IMR-90 (cell line): ENCODE data around the gene CD207. TPM values are rescaled to one million over a fixed set of nuclear protein-coding genes. Genes with fewer than 3 reads are reported as not detected.

Experiments
- ATAC-seq: fragments of 200-7000 bp; cut with Tn5 transposase; 2 replicates; pipeline ENCODE4 v1.9.1; 2020; ENCODE audit warnings: low read depth, mild to moderate bottlenecking, moderate library complexity
- BruUV-seq: library from RNA; stranded (reverse); fragments of 400-500 nt; replicated peaks from 2 replicates; lab custom pipeline; 2021; lab: Mats Ljungman, UMichigan
- CTCF ChIA-PET: fragments of 300-600 bp; formaldehyde crosslinking; extraction: SDS; loops from one replicate; lab custom pipeline; 2021; ENCODE audit warnings: antibody characterized with exemption; lab: Yijun Ruan, JAX
- POLR2A ChIA-PET: fragments of 300-600 bp; sonication (Branson Sonifier 250); formaldehyde crosslinking; loops from one replicate; lab custom pipeline; 2022; ENCODE audit warnings: antibody characterized with exemption; ENCODE audit not compliant: unreplicated experiment; lab: Charles Lee
- DNase-seq: peaks from one replicate; pipeline ENCODE4 v3.0.0; 2013
- H2AFZ ChIP-seq: replicated peaks from 2 replicates; pipeline ENCODE3; 2013; ENCODE audit warnings: low read length, mild to moderate bottlenecking; ENCODE audit not compliant: poor library complexity
- H2AK5ac ChIP-seq: 2 replicates; pipeline ENCODE4 v1.6.1; 2013; ENCODE audit warnings: low read depth, low read length, inconsistent platforms
- H2AK9ac ChIP-seq: replicated peaks from 2 replicates; pipeline ENCODE3; 2013; ENCODE audit warnings: mild to moderate bottlenecking, low read depth, low read length, moderate library complexity; ENCODE audit not compliant: poor library complexity
- H2BK120ac ChIP-seq: 2 replicates; pipeline ENCODE4 v1.6.1; 2013; ENCODE audit warnings: low read depth, low read length, inconsistent platforms
- H2BK15ac ChIP-seq: 3 replicates; pipeline ENCODE4 v1.6.1; 2013; ENCODE audit warnings: low read depth, low read length, inconsistent platforms
- H2BK20ac ChIP-seq: 2 replicates; pipeline ENCODE4 v1.6.1; 2013; ENCODE audit warnings: low read depth, mild to moderate bottlenecking, inconsistent platforms, low read length, moderate library complexity
- H2BK5ac ChIP-seq: 2 replicates; pipeline ENCODE4 v1.6.1; 2013; ENCODE audit warnings: mild to moderate bottlenecking, low read depth, low read length, inconsistent platforms; ENCODE audit not compliant: poor library complexity, severe bottlenecking
- H3K14ac ChIP-seq: replicated peaks from 2 replicates; pipeline ENCODE4 v1.6.1; 2013; ENCODE audit warnings: low read depth, low read length, inconsistent platforms
- H3K18ac ChIP-seq: 2 replicates; pipeline ENCODE4 v1.6.1; 2013; ENCODE audit warnings: low read depth, low read length, control low read depth
- H3K23ac ChIP-seq: 2 replicates; pipeline ENCODE4 v1.6.1; 2013; ENCODE audit warnings: low read depth, low read length, inconsistent platforms
- H3K27ac ChIP-seq: 2 replicates; pipeline ENCODE4 v1.5.1; 2013; ENCODE audit warnings: mild to moderate bottlenecking, control low read depth, low read length; ENCODE audit not compliant: insufficient read depth
- H3K27me3 ChIP-seq: 2 replicates; pipeline ENCODE4 v1.6.1; 2013; ENCODE audit warnings: low read length; ENCODE audit not compliant: control insufficient read depth, insufficient read depth
- H3K36me3 ChIP-seq: 2 replicates; pipeline ENCODE4 v1.6.1; 2013; ENCODE audit warnings: low read length, mixed read lengths; ENCODE audit not compliant: control insufficient read depth, insufficient read depth
- H3K4ac ChIP-seq: 2 replicates; pipeline ENCODE4 v1.6.1; 2013; ENCODE audit warnings: low read depth, low read length, inconsistent platforms
- H3K4me1 ChIP-seq: 2 replicates; pipeline ENCODE4 v1.6.1; 2013; ENCODE audit warnings: low read length, mixed read lengths; ENCODE audit not compliant: control insufficient read depth, insufficient read depth
- H3K4me2 ChIP-seq: 2 replicates; pipeline ENCODE4 v1.6.1; 2013; ENCODE audit warnings: low read depth, mild to moderate bottlenecking, control low read depth, low read length, moderate library complexity
- H3K4me3 ChIP-seq: 2 replicates; pipeline ENCODE4 v1.5.1; 2013; ENCODE audit warnings: low read depth, mild to moderate bottlenecking, control low read depth, low read length, moderate library complexity; ENCODE audit not compliant: insufficient read depth
- H3K56ac ChIP-seq: 2 replicates; pipeline ENCODE4 v1.6.1; 2013; ENCODE audit warnings: low read length, inconsistent platforms; ENCODE audit not compliant: insufficient read depth; ENCODE audit errors: extremely low read depth
- H3K79me1 ChIP-seq, 2 experiments: 2 replicates each; pipeline ENCODE4 v1.6.1; 2013; ENCODE audit warnings: low read length in 2 of 2, inconsistent platforms in 1 of 2, low read depth in 1 of 2
- H3K9ac ChIP-seq: 2 replicates; pipeline ENCODE4 v1.6.1; 2013; ENCODE audit warnings: low read depth, low read length, control low read depth
- H3K9me1 ChIP-seq: 2 replicates; pipeline ENCODE4 v1.6.1; 2013; ENCODE audit warnings: low read length, inconsistent platforms; ENCODE audit not compliant: insufficient read depth
- H3K9me3 ChIP-seq: 2 replicates; pipeline ENCODE4 v1.6.1; 2013; ENCODE audit warnings: low read length; ENCODE audit not compliant: control insufficient read depth, insufficient read depth
- H4K20me1 ChIP-seq: 2 replicates; pipeline ENCODE4 v1.6.1; 2013; ENCODE audit warnings: low read length, inconsistent platforms; ENCODE audit not compliant: insufficient read depth
- H4K5ac ChIP-seq: 2 replicates; pipeline ENCODE4 v1.6.1; 2013; ENCODE audit warnings: mild to moderate bottlenecking, low read depth, low read length, control low read depth
- H4K8ac ChIP-seq, 2 experiments: 2 replicates each; pipeline ENCODE4 v1.6.1; 2013; ENCODE audit warnings: low read depth in 2 of 2, low read length in 2 of 2, control low read depth in 1 of 2, inconsistent platforms in 1 of 2
- H4K91ac ChIP-seq: 2 replicates; pipeline ENCODE4 v1.6.1; 2013; ENCODE audit warnings: low read depth, low read length, inconsistent platforms; ENCODE audit not compliant: insufficient read depth
- BHLHE40 ChIP-seq: fragments of 150-350 bp; IDR thresholded peaks from 2 replicates; pipeline ENCODE4 v1.6.1; 2016; ENCODE audit warnings: mild to moderate bottlenecking, low read depth, low read length
- CTCF ChIP-seq: conservative IDR thresholded peaks from 2 replicates; pipeline ENCODE4 v1.5.1; 2012; ENCODE audit warnings: mild to moderate bottlenecking, low read depth, low read length, improper control_type of control experiment
- ELK1 ChIP-seq: fragments of 150-350 bp; IDR thresholded peaks from 2 replicates; pipeline ENCODE4 v1.6.1; 2016; ENCODE audit warnings: low read depth, mild to moderate bottlenecking, low read length, moderate library complexity, borderline replicate concordance
- FOS ChIP-seq: fragments of 150-350 bp; IDR thresholded peaks from 2 replicates; pipeline ENCODE4 v1.6.1; 2016; ENCODE audit warnings: low read depth, low read length
- MAFK ChIP-seq: IDR thresholded peaks from 2 replicates; pipeline ENCODE4 v1.6.1; 2012; ENCODE audit warnings: low read depth, low read length, improper control_type of control experiment
- MAZ ChIP-seq: IDR thresholded peaks from 2 replicates; pipeline ENCODE4 v1.6.1; 2012; ENCODE audit warnings: low read depth, mild to moderate bottlenecking, low read length, improper control_type of control experiment, moderate library complexity, borderline replicate concordance
- NFE2L2 ChIP-seq: fragments of 150-350 bp; IDR thresholded peaks from 2 replicates; pipeline ENCODE4 v1.6.1; 2016; ENCODE audit warnings: low read depth, mild to moderate bottlenecking, low read length
- POLR2A ChIP-seq: IDR thresholded peaks from 2 replicates; pipeline ENCODE4 v1.6.1; 2012; ENCODE audit warnings: mild to moderate bottlenecking, low read depth, low read length
- RAD21 ChIP-seq: IDR thresholded peaks from 2 replicates; pipeline ENCODE4 v1.6.1; 2012; ENCODE audit warnings: low read length, improper control_type of control experiment
- RCOR1 ChIP-seq: IDR thresholded peaks from 2 replicates; pipeline ENCODE4 v1.6.1; 2012; ENCODE audit warnings: mild to moderate bottlenecking, low read length, improper control_type of control experiment; ENCODE audit not compliant: insufficient replicate concordance
- SMC3 ChIP-seq: fragments of 150-350 bp; IDR thresholded peaks from 2 replicates; pipeline ENCODE4 v1.6.1; 2016; ENCODE audit warnings: low read depth, mild to moderate bottlenecking, antibody characterized with exemption, low read length, moderate library complexity
- USF2 ChIP-seq: fragments of 150-350 bp; IDR thresholded peaks from 2 replicates; pipeline ENCODE4 v1.6.1; 2017; ENCODE audit warnings: mild to moderate bottlenecking, antibody characterized with exemption, low read length, low read depth
- WGBS, 2 experiments: methylation state at CpG; one replicate each; pipeline versions ENCODE4 v1.1.5 to v1.1.7; 2013; ENCODE audit warnings: missing lambda C conversion rate in 2 of 2; ENCODE audit not compliant: insufficient read length in 1 of 2; ENCODE audit errors: extremely low coverage in 2 of 2; 5-methylcytosine and 5-hydroxymethylcytosine counted together
- dilution Hi-C: fragments of 300-500 bp; cut with HindIII; formaldehyde crosslinking; loops from one replicate; pipeline ENCODE4 v1.14.3; 2018; ENCODE audit warnings: low sequenced_read_pairs; ENCODE audit not compliant: unreplicated experiment
- in situ Hi-C: fragments of 300-500 bp; cut with MboI; formaldehyde crosslinking; loops from 3 replicates; pipeline ENCODE4 v1.14.3; 2019; ENCODE audit warnings: low sequenced_read_pairs, inconsistent platforms, mixed read lengths
- intact Hi-C: fragments of 100-400 bp; cut with micrococcal nuclease; formaldehyde crosslinking; loops from 2 replicates; pipeline ENCODE4 v1.10.0; 2022
- polyA plus RNA-seq, 3 experiments: library from polyadenylated mRNA; depleted of rRNA; stranded (reverse); fragments of >200 nt; gene quantifications; 2 replicates each; pipeline ENCODE4 v1.2.3, GENCODE V29; 2012; ENCODE audit warnings: low replicate concordance in 1 of 3
- total RNA-seq: library from RNA; depleted of rRNA; stranded (reverse); fragments of >200 nt; gene quantifications from 2 replicates; pipeline ENCODE4 v1.2.3, GENCODE V29; 2012

CD207 gene
- total and polyA plus RNA-seq, 2 of the 4 experiments (the other 2 are of a cell fraction), result not detected

DNA sequence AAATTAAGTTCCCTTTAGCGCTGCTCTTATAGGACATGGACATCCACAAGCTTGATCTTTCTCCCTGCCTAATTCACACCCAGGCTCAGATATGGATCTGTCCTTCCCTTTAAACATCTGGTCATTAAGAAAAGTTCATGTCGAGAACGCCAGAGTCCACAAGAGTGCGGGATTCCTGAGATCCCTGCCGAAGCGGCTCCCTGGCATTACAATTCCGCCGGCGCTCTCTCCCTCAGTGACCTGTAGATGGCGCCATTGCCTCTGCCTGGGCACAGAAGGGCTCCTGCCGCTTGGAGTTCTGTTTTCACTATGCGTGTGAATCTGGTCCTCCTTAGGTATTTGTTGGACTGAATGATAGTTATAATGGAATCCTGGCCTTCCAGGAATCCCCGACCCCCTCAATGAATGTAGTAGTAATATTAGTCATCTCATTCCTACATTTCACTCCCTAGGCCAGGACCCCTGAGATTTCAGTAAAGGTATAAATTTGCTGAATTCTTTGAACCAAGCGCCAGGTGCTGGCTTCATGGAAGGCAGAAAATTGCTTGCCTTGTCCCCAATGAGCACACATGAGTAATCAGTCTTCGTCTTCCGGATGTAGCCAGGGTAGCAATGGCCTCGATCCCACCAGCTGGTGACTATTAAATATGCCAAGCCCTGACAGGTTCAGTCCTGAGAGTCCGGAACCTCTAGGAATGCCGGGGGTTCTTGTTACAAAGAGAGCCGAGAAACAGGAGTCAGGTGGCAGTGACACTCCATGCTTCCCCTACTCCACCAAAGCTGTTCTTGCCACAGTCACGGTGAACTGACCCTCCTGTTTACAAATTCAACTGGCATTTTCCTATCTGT, 26.4 kb upstream of the CD207 start:
- dilution Hi-C loops, result no loop called here

More for the DNA sequence above, 26.4 kb upstream of the CD207 start:
- Histone ChIP-seq H3K9me1 (no peaks in the 10 kb centered on the region), H4K20me1 (no peaks in the 10 kb centered on the region), H3K4me2 (no peak overlapping the region), H2BK20ac (no peak overlapping the region), H3K9ac (no peak overlapping the region), H3K9me3 (no peaks in the 10 kb centered on the region), H3K23ac (no peak overlapping the region), H3K36me3 (no peaks in the 10 kb centered on the region), H3K27me3 (peaks cover 38% of the 10 kb centered on the region), H3K27ac (no peak overlapping the region), H2AK9ac (no peak overlapping the region), H3K79me1 (no peaks in the 10 kb centered on the region), H2AK5ac (no peak overlapping the region), H4K5ac (no peak overlapping the region), H4K91ac (no peak overlapping the region), H3K18ac (no peak overlapping the region), H3K14ac (no peak overlapping the region), H2BK15ac (no peak overlapping the region), H3K4me1 (no peaks in the 10 kb centered on the region), H3K56ac (no peak overlapping the region), H4K8ac (no peak overlapping the region), H2AFZ (no peak overlapping the region), H2BK120ac (no peak overlapping the region), H2BK5ac (no peak overlapping the region), H3K4me3 (no peak overlapping the region), H3K4ac (no peak overlapping the region)
- no TSS peak for BruUV-seq
- ChIA-PET CTCF (interaction anchor here (0.5 to 1.6 kb wide), 2 partner anchors 86 to 361 kb away, joined by 3 to 4 read pairs; no protein-coding TSS in a partner anchor), POLR2A (no interaction called here)
- DNase-seq, result peak; percentile 62
- no peak for TF ChIP-seq USF2
- TF ChIP-seq FOS, result no peak
- TF ChIP-seq MAZ, result no peak
- no peak for TF ChIP-seq ELK1
- no peak for TF ChIP-seq MAFK
- no peak for TF ChIP-seq BHLHE40
- TF ChIP-seq SMC3, result peak; percentile 56
- TF ChIP-seq CTCF, result peak; percentile 98
- TF ChIP-seq RAD21, result peak; percentile 87
- TF ChIP-seq NFE2L2, result no peak
- no peak for TF ChIP-seq RCOR1
- TF ChIP-seq POLR2A, result no peak
- WGBS, 2 experiments, result 11% methylated on average over 5 of the region's 21 CpGs; no CpG with 5 or more reads in 1 of the 2 experiments
- intact Hi-C loops (loop anchor here (1.0 to 2.0 kb wide), 2 partner anchors 59 to 86 kb away; no protein-coding TSS in a partner anchor), in situ Hi-C loops (no loop called here)
- ATAC-seq, result peak; percentile 98
